NCI-H2029 treated with DMSO at 0.1 percent for 48 hours (cell line): ENCODE measurements around the gene CYB561D2.

Experiments used
- DNase-seq: peaks from one replicate; lab custom pipeline; 2025; lab: John Stamatoyannopoulos, UW

The CYB561D2 gene

GRCh38 chr3:50365842-50366220 lies 15.2 kb downstream of the CYB561D2 start:
- DNase-seq, result no peak

GRCh38 chr3:50369012-50369670 lies 18.5 kb downstream of the CYB561D2 start:
- no peak for DNase-seq

DNA sequence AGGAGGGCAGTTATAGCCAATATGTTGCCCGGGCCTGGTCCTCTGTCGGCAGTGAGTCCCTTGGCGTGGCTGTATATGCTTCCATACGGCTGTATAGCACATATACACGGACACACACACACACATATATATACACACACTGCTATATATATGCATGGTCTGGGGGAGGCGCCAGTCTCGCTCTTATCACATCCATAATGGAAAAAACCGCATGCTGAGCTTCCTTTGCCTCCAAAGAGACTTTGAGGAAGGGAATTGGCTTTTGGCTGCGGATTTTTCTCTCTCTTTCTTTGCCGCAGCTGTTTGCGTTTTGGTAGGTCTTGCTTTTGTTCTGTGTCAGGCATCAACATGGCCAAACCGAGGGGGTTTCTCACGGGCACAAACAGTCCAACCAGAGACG lies 19.9 kb downstream of the CYB561D2 start:
- DNase-seq, result no peak

DNA sequence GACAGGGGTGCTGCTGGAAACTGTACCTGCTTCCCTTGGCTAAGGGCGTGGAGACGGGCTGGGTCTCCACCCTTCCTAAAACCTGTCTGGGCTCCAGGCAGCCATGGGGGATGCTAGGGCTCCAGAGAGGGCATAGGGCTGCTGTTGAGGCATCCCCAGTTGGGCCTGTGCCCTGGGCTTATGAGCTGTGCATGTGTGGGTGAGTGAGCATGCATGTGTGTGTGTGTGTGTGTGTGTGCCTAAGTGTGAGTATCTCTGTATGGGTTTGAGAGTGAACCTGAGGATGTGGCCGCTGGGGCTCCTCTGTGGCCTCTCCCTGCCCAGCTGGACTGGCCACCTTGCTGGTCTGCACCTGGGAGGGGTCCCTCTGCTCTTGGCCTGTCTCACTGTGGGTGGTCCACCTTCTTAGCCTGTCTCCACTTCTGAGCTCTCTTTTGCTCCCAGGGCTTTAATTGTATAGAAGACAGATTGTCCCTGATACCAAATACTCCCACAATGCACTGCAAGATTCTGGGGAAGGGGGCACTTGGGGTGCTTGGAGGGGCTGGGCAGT lies 20.5 kb downstream of the CYB561D2 start:
- DNase-seq, result no peak

- DNase-seq, result no peak
Observed at GRCh38 chr3:50372349-50372748, 21.7 kb downstream of the CYB561D2 start.

GRCh38 chr3:50373146-50374051 lies 22.7 kb downstream of the CYB561D2 start:
- DNase-seq, result no peak

GRCh38 chr3:50374363-50375257 lies 23.9 kb downstream of the CYB561D2 start:
- no peak for DNase-seq

- no peak for DNase-seq
Observed at GRCh38 chr3:50375258-50375931, 24.7 kb downstream of the CYB561D2 start.

DNA sequence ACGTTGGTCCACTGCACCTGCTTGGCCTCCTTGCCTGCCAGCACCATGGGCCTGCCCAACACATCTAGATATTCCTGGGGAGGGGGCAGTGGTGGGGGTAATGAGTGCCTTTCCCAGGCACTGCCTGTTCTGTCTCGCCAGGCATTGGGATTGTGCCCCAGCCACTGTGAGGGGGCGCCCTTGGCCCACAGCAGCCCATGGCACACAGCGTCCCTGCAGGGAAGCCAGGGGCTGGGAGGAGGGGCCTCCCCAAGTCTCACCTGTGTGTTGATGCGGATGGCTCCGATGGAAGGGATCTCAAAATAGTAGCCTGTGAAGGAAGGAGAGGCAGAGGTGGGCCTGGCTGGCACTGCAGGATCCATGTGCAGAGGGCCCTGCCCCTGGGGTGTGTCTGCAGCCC lies 27.4 kb downstream of the CYB561D2 start:
- no peak for DNase-seq

GRCh38 chr3:50378757-50379156 lies 28.1 kb downstream of the CYB561D2 start:
- DNase-seq, result no peak

GRCh38 chr3:50380405-50381085 lies 29.9 kb downstream of the CYB561D2 start:
- no peak for DNase-seq

DNA sequence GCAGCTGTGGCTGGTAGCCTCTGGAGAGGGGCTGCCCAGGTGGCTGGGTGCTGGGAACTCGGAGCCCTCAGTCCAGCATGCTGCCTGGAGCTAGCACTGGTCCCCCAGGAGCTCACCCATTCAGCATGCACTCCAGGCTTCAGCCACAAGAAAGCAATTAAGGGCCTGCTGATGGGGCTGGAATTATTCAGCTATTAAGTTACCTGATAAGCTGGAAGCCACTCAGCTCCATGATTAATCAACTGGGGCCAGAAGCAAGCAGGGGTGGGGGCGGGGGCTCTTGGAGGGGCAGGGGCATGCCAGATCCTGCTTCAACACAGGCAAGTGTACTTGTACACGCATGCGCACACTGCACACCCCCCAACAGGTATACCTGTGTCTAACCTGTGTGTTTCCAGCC lies 30.7 kb downstream of the CYB561D2 start:
- DNase-seq, result no peak

DNA sequence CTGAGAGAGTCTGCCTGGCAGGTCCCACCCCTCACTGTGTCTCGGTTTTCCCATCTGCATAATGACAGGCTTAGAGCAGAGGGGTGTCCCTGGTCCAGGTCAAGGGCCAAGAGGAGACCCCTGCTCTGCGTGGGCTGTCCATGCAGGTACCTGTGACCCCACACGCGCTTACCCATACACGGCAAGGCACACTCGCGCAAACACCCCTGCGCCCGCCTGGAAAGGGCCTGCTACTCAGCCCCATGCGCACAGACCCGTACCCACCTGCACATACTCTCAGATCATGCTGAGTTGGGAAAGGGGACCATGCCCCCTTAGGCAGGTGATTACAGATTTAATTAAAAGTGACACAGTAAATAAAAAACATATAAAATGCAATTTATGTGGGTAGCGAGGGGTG lies 32.1 kb downstream of the CYB561D2 start:
- no peak for DNase-seq

GRCh38 chr3:50383750-50384149 lies 33.1 kb downstream of the CYB561D2 start:
- no peak for DNase-seq

- no peak for DNase-seq
Observed at GRCh38 chr3:50385754-50386153, 35.1 kb downstream of the CYB561D2 start.

DNA sequence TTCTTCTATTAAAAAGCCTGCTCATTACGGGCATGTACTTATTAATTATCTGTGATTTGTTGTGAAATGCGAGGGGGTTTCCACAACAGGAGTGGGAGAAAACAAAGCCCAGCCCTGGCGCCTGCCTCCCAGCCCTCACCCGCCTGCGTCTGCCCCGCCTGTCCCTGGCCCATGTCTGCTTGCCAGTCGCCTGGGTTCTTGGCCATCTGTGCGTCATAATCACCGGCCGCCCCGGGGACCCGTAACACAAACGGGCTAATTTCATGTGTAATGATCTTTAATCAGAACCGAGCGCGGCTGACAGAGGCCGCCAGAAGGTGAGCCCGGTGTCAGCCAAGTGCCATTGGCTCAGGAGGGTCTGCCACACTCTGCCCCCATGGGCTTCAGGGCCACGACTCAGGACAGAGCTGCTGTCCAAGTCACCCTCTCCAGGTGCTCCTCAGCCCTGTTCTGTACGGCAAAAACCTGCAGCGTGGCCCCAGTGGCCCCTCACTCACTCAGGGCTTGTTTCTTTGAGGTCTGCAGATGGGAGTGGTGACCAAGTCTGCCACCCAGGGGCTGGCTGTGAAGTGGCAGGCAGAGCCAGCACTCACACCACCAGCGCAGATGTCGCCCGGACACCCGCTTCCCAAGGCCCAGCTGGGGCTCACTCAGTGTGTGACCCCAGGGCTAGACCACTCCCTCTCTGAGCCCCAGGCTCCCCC lies 37.5 kb downstream of the CYB561D2 start:
- DNase-seq, result no peak

DNA sequence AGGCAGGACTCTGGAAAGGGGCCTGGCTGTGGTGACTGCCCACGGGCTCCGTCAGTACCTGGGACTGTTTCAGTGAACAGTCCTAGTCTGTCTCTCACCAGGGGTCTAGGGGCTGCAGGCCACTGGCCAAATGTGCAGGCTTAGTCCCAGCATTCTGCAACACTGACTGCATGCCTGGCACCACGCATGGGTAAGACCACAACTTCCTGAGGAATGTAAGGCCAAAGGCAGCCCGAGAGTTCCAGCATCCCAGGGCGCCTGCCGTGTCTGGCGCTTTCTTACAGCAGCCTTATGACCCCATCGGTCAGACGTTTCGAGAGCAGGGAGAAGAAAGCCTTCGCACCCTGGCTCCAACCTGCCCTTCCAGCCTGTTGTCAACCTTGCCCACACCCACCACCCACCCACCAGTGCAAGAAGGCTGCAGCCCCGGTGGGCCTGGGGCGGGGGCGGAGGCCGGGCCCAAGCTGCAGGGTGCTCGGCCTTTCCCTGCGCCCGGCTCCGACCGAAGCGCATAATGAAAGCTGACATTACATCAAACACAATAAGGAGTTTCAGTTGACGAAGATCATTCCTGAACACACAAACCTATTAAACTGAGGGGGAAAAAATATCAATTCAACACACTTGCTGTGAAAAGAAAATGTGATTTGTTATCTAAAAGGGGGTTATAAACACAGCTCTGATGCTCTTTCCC lies 38.2 kb downstream of the CYB561D2 start:
- DNase-seq, result no peak

DNA sequence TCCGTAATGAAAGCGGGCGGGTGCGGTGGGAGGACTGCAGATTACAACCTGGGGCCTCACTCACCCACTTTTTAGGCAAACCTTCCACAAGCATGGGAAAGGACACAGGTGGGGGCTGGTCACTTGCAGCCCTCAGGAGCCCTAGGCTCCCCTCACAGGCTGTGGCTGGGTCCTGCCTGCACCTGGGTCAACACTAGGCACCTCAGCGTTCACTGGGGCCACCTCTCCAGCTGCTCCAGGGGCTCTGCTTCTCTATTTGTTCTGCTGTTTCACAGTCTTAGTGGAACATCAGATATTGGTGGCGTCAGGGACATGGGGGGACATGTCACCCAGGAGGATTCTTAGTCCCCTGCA lies 38.7 kb downstream of the CYB561D2 start:
- DNase-seq, result no peak

DNA sequence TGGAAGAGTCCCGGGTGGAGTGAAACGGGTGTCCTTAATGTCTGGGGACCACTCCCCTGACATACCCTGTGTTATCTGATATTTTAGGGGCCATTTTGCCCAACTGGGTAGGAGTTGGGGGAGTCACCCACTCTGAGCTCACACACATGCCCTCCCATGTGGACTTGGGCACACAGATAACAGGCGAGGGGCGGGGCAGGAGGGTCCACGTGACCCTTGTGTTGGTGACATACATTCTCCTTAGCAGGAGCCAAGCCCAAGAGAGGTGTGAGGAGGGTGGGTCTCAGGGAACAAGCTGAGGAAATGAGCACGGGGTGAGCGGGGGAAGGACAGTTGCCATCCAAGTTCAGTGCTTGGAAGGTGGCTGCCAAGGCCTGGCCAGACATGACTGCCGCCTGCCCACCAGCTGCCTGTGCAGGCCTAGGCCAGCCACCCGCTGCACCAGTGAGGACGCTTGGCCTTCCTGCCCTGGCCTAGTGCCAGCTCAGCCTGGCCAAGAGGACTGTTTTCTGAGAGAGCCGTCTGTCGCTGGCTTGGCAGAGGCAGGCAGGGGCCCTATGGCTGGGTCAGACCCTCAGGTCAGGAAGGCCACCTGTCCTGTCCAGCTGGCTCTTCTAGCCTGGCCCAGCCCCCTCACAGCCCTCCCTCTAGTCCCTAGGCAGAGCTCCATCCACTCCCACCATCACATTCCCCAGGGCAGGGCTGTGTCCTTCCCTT lies 40.0 kb downstream of the CYB561D2 start:
- DNase-seq, result no peak
